Epidermal melanocyte (primary cell): ENCODE measurements around the gene DNAH8.

Source experiments
- DNase-seq: peaks from one replicate; pipeline ENCODE4 v3.0.0; 2011; ENCODE audit warnings: low spot score; ENCODE audit not compliant: insufficient read length

DNAH8 gene

GRCh38 chr6:39068391-39068790, 353.3 kb downstream of the DNAH8 start:
- DNase-seq, result no peak

- DNase-seq, result no peak
Measured at GRCh38 chr6:39072830-39073229, 357.7 kb downstream of the DNAH8 start.

- no peak for DNase-seq
Measured at GRCh38 chr6:39073471-39074355, 358.6 kb downstream of the DNAH8 start.

- DNase-seq, result no peak
Measured at GRCh38 chr6:39074486-39074885, 359.4 kb downstream of the DNAH8 start.

GRCh38 chr6:39075010-39075686, 360.0 kb downstream of the DNAH8 start:
- no peak for DNase-seq

DNA sequence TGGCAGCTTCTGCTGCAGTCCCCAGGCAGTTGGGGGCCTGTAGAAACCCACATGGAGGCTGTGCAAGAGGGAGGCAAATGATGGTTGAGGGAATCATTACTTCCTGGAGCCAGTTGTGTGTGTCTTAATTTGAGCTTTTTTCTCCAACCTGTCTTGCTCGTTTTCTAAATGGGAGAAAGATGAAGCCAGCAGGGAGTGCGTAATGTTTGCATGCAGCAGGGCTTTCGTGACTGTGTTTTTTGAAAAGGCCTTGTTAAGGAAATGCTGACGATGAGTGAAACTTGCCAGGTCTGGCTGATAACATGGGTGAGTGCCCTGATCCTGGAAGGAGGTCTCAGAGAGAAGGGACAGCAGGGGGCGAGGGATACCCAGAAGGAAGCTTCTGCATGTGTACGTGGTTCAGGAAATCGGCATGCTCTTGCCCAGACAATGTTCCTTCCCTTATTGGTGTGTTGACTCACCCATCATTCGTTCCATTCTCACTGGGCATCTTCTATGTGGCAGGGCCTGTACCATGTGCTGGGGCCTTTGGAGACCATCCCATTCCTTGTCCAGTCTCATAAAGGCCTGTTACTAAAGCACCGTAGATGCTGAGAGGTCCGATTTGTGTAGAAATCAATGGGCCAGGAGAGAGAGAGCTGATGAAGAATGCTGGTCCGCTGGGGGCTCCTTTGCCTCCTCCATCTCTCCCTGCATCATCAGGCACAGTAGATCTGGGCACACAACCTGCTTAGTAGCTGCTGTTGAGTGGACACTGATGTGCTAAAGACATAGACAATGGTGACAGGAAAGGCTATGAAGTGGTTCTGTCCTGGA, 360.9 kb downstream of the DNAH8 start:
- no peak for DNase-seq

GRCh38 chr6:39076623-39077535, 361.8 kb downstream of the DNAH8 start:
- no peak for DNase-seq

GRCh38 chr6:39077882-39078594, 362.9 kb downstream of the DNAH8 start:
- DNase-seq, result no peak

GRCh38 chr6:39078695-39079094, 363.6 kb downstream of the DNAH8 start:
- no peak for DNase-seq

- DNase-seq, result no peak
Measured at GRCh38 chr6:39079197-39080125, 364.4 kb downstream of the DNAH8 start.
